Right lobe of liver (tissue), 4 donors: ENCODE measurements around the gene RNASE7.

Experiments used
- CTCF ChIP-seq, 4 donors: fragments of 200-600 bp in 3 of 4; fragments of 450-650 bp in 1 of 4; IDR thresholded peaks; one replicate each; pipeline versions ENCODE4 v1.5.1 to v1.8.0; 2016 to 2022; ENCODE audit warnings: antibody characterized with exemption in 4 of 4, mild to moderate bottlenecking in 2 of 4
- POLR2A ChIP-seq: fragments of 450-650 bp; IDR thresholded peaks from one replicate; pipeline ENCODE4 v1.6.1; 2017; ENCODE audit warnings: antibody characterized with exemption, mild to moderate bottlenecking
- donor health status: DM: no; HTN: no; CAD: no.
- donor health status: DM: no; HTN: no; CAD: no.
- donor health status: DM: no; HTN: yes; CAD: no.

- TF ChIP-seq POLR2A: peak; percentile 40
- no peak for TF ChIP-seq CTCF (IDR thresholded peaks at IDR 0.05)
These were observed 19.1 kb downstream of the RNASE7 start for GRCh38 chr14:21061347-21061668.
